HG03108 (cell line): ENCODE data around the gene LGR6.

Experiments
- ATAC-seq: cut with Tn5 transposase; IDR thresholded peaks from one replicate; pipeline ENCODE4 v1.9.1; 2021; ENCODE audit warnings: moderate library complexity; ENCODE audit not compliant: unreplicated experiment

LGR6 gene

GRCh38 chr1:202217951-202218350 is 24.4 kb downstream of the LGR6 start:
- ATAC-seq, result no peak

DNA sequence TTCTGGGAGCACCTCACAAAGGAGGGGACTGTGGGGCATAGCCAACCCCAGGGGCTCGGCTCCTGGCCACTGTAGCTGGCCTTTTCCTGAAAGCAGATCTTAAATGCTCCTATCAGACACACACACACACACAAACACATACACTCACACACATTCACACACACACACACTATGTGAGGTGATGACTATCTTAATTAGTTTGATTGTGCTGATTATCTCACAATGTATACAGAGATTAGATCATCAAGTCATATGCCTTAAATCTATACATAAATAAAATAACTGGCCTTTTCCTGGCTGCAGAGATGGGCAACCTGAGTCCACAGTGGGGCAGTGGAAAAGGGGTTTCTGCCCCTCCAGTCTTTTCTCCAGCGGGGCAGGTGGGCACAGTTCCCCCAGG is 27.1 kb downstream of the LGR6 start:
- no peak for ATAC-seq

DNA sequence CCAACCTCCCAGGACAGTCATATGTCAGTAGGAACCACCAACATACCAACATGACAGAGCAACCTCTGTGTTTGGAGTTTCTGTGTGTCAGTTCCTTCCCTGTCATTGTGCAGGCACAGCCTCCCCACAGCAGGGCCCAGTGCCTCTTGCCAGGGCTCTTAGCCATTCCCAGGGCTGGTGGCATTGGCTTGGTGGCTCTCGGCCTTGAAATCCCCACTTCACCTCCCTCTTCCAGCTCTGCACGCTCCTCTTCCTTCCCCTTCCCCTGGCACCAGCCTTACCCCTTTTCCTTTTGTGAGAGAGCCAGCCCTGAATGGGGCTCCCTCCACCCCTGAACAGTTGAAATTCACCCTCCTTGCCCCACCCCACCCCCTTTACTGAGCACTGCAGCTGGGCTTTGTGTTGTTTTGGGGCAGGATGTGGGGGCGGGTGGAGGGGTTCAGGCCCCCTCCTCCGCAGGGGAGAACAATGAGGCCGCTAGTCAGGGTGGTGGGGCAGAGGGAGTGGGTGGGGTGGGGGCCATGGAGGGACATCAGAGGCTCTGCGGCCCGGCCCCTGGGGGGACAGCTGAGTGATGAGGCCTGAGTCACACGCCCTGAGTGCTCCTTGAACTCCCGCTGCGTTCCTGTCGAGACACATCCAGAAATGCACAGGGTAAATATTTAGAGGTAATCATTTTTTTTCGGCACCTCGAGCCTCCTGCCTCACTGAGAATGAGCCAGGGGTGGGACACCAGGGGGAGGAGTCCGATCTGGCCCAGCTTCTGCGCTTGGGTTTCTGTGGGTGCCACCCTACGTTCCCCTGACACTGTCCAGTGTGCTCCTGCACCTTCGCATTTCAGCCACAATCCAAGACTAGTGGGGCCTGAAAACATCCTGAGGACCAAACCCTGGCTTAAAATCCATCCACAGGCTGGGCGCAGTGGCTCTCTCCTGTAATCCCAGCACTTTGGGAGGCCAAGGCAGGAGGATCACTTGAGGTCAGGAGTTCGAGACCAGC is 28.6 kb downstream of the LGR6 start:
- no peak for ATAC-seq

GRCh38 chr1:202223121-202223860 is 29.7 kb downstream of the LGR6 start:
- no peak for ATAC-seq

GRCh38 chr1:202224453-202224852 is 30.9 kb downstream of the LGR6 start:
- no peak for ATAC-seq

DNA sequence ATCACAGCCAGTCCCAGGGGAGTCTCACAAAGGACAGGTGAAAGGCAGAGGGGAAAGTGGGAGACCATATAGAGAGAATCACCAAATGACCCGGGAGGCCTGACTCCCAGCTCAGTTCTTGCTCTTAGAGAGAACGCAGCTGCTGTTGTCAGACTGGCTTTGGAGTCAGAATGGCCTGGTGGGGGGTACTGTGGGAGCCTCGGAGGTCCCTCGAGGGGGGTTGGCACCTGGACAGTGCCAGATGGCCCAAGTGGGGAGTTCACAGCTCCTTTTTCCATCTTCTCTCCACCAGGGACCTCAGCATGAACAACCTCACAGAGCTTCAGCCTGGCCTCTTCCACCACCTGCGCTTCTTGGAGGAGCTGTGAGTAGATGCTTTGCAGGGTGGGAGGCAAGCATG is 31.5 kb downstream of the LGR6 start:
- no peak for ATAC-seq

GRCh38 chr1:202227053-202227672 is 33.6 kb downstream of the LGR6 start:
- ATAC-seq, result no peak

DNA sequence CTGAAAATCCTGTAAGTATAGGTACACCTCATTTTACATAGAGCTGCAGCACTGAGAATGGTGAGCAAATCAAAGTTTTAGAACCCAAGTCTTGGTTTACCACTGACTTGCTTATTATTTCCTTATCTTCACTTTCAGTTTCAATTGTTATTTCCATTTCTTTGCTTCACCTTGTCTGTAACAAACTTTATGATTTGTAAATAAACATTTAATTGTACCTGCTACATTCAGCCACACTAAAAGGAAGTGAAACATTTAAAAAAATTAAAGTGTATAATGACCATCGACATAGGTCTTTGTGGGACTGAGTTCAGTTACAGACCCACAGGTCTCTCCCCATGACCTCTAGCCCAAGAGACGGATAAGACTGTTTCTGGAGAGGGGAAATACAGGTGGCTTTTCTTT is 34.4 kb downstream of the LGR6 start:
- no peak for ATAC-seq

DNA sequence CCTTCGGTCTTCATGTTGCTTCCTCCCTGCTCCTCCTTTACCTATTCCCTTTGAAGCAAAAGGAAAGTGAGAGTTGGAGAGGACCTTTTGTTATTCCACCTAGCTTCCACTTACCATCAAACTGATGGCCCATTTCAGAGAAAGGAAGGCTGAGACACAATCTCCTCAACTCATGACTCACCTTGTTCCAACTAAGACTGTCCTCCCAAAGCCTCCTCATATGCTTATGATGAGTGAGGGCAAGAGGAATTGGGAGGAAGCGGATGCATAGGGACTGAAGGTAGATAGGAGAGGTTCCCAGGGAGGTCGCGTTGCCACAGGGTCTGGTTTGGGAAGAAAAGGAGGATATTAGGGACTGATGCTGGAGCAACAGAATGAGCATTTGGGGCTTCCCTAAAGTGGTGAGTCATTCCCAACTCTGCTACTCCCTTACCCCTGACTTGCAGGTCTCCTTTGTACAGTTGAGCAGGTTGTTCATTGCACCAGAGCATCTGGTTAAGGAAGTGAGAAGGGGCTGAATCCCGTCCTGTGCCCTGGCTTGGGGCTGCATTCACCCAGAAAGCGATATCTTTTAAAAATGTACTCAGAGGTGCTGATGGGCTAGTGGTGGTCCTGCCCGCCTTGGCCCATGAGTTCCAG is 35.0 kb downstream of the LGR6 start:
- ATAC-seq, result no peak

DNA sequence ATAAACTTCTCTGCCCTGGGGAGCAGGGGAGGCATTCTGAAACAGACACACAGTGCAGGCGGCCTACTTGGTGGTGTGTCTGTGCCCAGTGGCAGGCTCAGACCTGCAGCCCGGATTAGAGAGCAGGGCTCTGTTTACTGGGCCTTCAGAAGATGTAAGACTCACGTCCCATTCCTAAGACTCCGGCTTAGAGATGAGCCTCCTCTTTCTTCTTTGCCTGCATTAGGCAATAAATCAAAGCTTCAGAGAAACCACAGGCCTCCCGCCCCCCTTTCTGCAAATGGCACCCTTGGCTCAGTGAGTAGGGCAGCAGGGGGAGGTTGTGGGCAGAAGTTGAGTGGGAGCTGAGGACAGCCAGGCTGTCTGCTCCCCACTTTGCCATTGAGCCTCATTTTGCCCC is 35.8 kb downstream of the LGR6 start:
- no peak for ATAC-seq

DNA sequence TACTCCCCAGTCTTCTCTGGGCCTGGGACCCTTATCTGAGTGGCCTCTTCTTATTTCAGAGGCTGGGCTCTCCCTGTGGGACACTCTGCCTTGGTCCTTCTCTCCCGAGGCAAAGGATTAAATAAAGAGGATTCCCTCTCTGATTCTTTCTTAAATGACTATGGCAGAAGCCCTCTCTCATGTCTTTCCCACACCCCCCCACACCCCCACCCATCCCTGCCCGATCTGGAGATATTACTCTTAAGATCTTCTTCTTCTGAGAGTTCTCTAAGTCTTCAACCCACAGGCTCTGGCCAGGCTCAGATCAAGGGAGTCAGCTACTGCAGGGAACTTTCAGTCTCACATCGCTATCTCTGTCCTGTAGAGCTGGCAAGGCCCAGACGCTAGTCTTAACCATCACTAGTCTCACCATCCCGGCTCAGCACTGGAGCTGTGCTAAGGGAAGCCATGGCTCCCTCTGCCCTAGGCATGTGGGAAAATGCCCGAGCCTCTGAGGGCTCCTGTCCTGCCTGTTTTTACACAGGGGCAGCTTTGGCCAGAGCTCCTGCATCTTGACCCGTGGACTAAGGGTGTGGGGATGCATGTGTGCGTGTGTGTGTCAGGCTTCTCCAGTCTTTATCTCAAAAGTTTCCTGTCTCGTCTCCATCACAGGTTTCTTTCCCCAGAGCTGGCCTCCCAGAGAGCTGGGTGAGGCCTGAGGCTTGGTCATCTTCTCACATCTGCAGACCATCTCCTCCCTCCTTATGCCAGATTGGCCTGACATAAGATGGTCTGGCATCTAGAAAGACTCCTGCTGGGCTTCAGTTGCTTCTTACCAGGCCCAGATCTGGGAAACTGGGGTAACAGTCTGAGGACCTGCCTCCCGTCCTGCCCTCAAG is 36.7 kb downstream of the LGR6 start:
- no peak for ATAC-seq

- ATAC-seq, result no peak
Observed at GRCh38 chr1:202230939-202231645, 37.5 kb downstream of the LGR6 start.

DNA sequence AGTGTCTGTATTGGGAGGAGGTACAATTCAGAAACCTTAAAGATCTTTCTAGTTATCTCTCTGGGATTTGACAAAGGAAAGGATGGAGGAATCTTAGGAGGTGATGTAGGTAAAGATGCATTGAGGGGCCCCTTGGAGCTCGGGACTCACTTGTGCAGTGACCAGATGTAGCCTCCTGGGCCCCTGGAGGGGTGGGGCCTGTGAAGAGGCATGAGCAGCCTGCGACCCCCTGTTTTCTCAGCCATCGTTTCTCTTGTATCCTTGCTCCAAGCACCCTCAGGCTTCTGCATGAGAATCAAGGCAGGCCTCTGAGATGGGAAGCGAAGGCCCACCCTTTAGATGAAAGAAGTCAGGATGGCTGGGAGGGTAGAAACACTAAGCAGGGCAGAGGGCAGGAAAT is 39.6 kb downstream of the LGR6 start:
- ATAC-seq, result no peak

DNA sequence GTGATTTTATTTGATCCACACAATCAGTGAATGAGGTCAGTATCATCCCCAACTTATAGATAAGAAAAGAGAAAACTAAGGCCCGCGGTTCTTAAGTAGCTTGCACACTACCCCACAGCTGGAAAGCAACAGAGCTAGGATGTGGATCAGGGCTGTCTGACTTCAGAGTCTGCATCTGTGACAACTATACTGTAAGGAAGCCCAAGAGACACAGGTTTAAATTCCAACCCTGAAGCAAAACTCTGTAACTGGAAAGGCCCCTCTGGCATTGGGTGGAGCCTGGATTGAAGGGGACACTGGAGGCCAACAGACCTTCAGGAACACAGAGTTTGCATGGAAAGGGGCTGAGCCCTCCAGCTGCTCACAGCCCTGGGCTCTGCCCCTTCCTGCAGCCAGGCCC is 40.2 kb downstream of the LGR6 start:
- no peak for ATAC-seq

DNA sequence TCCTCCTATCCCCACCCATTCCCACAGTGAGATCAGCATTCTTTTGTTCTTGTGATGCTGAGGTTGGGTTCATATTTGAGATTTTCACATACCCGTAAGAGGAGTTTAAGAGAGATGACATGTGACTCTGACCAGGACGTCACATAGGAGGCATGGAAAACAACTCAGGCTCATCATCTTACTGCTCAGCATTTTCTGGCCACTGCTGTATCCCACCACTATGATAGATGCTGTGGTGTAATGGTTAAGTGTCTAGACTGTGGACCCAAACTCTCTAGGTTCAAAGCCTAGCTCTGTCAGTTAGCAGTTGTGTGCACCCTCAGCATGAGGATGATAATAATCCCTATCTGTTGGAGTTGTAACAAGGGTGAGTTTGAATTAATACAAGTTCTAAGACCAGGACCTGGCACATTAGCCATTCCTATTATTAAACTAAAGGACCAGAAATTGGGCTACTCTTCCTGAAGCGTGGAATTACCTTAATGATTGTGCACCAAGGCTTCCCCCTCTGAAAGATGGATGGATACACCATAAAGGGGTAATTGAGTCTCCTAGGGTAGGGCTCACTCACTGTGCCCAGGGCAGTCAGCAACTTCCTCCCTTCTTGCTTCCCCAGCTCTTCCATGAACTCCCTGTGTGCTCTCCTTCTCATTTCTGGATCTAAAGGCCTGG is 40.9 kb downstream of the LGR6 start:
- no peak for ATAC-seq

DNA sequence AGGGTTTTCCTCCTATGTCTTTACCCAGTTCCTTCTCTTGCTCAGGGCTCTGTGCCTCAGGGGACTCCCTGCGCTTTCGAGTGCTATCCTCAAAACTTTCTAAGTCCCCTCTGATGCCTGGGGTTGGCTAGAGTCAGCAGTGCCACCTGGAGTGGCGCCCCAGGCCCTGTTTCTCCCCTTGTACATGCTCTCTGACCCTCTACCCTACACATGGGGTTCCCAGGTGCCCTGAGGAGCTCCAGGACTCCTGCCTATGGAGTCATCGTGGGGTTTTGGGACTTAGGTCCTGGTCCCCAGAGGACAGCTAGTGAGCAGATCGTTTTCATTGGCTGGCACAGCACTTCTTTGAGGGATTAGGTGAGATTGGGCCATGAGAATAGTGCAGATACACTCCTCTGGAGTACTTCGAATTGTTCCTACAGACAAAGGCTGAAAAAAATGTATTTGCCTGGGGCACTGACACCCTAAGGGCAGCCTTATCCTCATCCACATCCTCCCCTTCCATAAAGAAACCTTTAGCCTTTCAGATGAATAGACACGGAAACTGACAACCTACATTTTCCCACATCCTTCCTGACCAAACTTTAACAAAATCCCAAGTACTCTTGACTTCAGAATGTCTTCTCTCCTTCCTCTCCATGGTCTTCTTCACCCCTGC is 41.5 kb downstream of the LGR6 start:
- ATAC-seq, result no peak

GRCh38 chr1:202235856-202236837 is 42.5 kb downstream of the LGR6 start:
- ATAC-seq, result no peak
